Ishikawa (cell line): Measurements from ENCODE around the gene YDJC.
A peak's percentile ranks its signal among the peaks of the same experiment; 100 is the strongest.

ENCODE experiments used
- CEBPB ChIP-seq: IDR thresholded peaks from 2 replicates; pipeline ENCODE4 v1.6.1; 2012
- CREB1 ChIP-seq: IDR thresholded peaks from 2 replicates; pipeline ENCODE4 v1.6.1; 2012; ENCODE audit warnings: low read depth
- EGR1 ChIP-seq: IDR thresholded peaks from 2 replicates; pipeline ENCODE4 v1.6.1; 2012
- EP300 ChIP-seq: IDR thresholded peaks from 2 replicates; pipeline ENCODE4 v1.6.1; 2012; ENCODE audit warnings: borderline replicate concordance
- FOXM1 ChIP-seq: IDR thresholded peaks from 2 replicates; pipeline ENCODE4 v1.6.1; 2012; ENCODE audit warnings: low read depth, borderline replicate concordance
- NFIC ChIP-seq: IDR thresholded peaks from 2 replicates; pipeline ENCODE4 v1.6.1; 2012
- RAD21 ChIP-seq: IDR thresholded peaks from 2 replicates; pipeline ENCODE4 v1.6.1; 2012; ENCODE audit warnings: low read depth
- TAF1 ChIP-seq: IDR thresholded peaks from 2 replicates; pipeline ENCODE4 v1.6.1; 2012; ENCODE audit warnings: low read depth, mild to moderate bottlenecking
- TCF12 ChIP-seq: IDR thresholded peaks from 2 replicates; pipeline ENCODE4 v1.6.1; 2012; ENCODE audit warnings: low read depth
- TEAD4 ChIP-seq: IDR thresholded peaks from 2 replicates; pipeline ENCODE4 v1.6.1; 2012
- YY1 ChIP-seq: IDR thresholded peaks from 2 replicates; pipeline ENCODE4 v1.6.1; 2012; ENCODE audit warnings: low read depth
- ZBTB7A ChIP-seq: IDR thresholded peaks from 2 replicates; pipeline ENCODE4 v1.6.1; 2012; ENCODE audit warnings: low read depth
- TF ChIP-seq, protein P1 (sequence below): IDR thresholded peaks from 2 replicates; pipeline ENCODE4 v1.6.1; 2012
- TF ChIP-seq, protein P2 (sequence below): IDR thresholded peaks from 2 replicates; pipeline ENCODE4 v1.6.1; 2012
- TF ChIP-seq, protein P3 (sequence below): IDR thresholded peaks from 2 replicates; pipeline ENCODE4 v1.6.1; 2012; ENCODE audit warnings: low read depth, mild to moderate bottlenecking

Gene YDJC

DNA sequence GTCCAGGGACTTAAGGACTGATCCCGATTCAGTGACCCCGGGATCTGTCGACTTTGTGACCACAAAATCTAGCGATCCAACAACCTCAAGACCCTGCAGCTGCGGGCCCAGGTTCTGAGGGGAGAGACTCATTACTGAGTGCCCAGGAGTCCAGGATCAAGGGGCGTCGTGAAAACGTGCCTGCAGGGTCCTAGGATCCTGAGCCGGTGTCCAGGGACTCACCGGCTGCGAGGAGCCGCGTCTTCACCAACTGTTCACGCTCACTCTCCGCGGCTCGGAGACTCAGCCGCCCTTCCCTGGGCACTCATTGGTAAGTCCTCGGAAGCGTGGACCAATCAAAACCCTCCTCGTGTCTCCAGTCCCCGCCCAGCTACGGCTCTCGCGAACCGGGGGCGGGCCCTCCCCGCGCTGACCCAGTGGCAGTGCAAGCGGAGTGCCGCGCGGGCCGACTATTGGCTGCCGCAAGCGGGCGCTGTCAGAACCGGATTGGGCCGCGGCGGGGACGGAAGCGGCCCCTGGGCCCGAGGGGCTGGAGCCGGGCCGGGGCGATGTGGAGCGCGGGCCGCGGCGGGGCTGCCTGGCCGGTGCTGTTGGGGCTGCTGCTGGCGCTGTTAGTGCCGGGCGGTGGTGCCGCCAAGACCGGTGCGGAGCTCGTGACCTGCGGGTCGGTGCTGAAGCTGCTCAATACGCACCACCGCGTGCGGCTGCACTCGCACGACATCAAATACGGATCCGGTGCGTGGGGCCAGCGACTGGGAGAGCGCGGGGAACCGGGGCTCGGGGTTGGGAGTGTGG lies 12.2 kb upstream of the YDJC start, which contains the start of gene SDF2L1:
Gene SDF2L1, plus strand, starts transcription at position 514 of the 795 bp plus-strand sequence. Its CDS starts 35 bp downstream, at position 549.
- TF ChIP-seq, protein P1, sequence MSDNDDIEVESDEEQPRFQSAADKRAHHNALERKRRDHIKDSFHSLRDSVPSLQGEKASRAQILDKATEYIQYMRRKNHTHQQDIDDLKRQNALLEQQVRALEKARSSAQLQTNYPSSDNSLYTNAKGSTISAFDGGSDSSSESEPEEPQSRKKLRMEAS: peak; percentile 57
- TF ChIP-seq TCF12: no peak
- peak; percentile 55; the same call in 1 of the 2 replicates for TF ChIP-seq CREB1
- TF ChIP-seq FOXM1: no peak
- TF ChIP-seq TAF1: 0 out of 2 replicates have a peak, but pooled peaks have one; percentile 20
- TF ChIP-seq NFIC: no peak

DNA sequence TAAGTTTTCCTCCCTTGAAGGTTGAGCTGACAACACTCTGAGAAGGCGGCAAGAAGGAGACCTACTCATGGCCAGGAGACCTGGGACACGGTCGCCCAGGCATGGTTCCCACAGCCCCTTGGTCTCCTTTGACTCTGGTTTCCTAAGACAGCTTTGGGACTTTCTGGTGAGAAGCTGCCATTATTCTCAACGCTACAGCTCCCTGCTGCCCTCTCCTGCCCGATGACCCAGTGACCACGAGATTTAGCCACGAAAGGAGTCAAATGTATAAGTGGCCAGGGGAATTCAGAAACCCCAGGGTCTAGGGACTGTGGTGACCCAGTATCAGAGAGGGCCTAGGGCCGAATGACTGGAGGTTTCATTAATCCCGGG lies 11.6 kb upstream of the YDJC start:
- no peak; the same call in 1 of the 2 replicates for TF ChIP-seq EP300
- TF ChIP-seq TCF12: no peak
- TF ChIP-seq RAD21: peak; percentile 58
- TF ChIP-seq, protein P1: peak; percentile 6; the same call in 1 of the 2 replicates
- peak; percentile 64; the same call in 1 of the 2 replicates for TF ChIP-seq YY1

DNA sequence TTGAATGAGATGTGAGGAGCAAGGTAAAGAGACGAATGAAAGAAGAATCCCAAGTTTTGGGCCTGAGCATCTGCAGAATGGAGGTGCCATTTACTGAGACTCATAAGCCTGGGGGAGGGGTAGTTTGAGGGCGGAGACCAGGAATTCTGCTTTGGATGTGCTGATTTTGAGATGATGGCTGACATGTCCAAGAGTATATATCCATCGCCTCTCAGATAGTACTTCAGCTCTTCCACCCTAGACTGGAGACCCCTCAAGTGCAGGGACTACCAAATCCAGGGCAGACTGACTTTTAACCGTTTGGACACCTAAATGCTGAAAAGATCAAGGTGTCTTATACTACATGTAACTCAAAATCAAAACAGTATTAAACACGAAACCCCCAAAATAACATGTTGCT lies 11.0 kb upstream of the YDJC start:
- TF ChIP-seq, protein P2, sequence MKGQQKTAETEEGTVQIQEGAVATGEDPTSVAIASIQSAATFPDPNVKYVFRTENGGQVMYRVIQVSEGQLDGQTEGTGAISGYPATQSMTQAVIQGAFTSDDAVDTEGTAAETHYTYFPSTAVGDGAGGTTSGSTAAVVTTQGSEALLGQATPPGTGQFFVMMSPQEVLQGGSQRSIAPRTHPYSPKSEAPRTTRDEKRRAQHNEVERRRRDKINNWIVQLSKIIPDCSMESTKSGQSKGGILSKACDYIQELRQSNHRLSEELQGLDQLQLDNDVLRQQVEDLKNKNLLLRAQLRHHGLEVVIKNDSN: no peak
- TF ChIP-seq NFIC: no peak

DNA sequence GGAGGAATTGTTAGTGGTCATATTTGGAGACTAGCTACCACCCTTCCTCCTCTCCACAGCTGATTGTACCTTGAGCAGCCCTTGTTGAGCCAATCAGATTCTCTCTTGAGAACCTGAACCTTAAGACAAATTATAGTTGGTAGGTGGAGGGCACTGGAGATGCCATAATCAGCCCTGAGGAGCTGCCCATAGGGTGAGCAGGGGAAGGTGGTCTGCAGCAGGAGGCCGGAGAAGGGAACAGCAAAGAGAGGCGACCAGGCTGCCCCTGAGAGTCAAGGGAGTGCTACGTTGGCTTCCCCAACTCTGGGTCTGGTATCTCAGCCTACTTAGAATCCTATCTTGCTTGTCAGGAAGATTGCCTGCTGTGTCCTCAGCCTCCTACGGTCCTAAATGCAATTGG lies 9.5 kb upstream of the YDJC start:
- TF ChIP-seq EP300: no peak
- no peak for TF ChIP-seq RAD21
- TF ChIP-seq YY1: no peak
- no peak for TF ChIP-seq TEAD4
- TF ChIP-seq, protein P1: no peak
- TF ChIP-seq CEBPB: no peak
- TF ChIP-seq FOXM1: no peak
- TF ChIP-seq EGR1: no peak
- TF ChIP-seq NFIC: no peak
- TF ChIP-seq, protein P2: no peak
- no peak for TF ChIP-seq TAF1
- TF ChIP-seq TCF12: no peak

DNA sequence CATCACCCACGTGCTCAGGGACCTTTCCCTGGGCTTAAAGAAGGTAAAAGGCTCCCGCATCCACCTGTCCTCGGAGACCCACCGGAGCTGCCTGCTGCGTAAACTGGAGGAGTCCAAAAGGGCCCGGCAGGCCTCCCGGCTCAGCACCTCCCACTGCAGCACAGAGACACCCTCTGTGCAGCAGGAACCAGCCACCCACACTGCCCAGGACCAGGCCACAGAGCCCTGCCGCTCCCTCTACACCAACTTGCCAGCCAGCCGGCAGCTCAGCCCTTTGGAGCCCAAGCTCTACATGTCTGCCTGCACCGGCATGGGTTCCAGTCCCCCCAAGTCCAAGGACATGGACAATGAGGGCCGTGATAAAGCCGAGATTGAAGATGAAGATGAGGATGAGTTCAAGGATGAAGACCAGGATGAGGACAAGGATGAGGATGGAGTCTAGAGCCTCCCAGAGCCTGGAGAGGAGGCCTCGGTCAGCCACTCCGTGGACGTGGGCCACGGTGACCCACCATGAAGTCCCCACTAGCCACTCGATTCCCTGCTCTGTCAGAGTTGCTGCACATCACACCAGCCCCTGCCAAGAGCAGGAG lies 6.9 kb upstream of the YDJC start:
- TF ChIP-seq TAF1 (no peak), FOXM1 (no peak)
- TF ChIP-seq, protein P1: no peak

DNA sequence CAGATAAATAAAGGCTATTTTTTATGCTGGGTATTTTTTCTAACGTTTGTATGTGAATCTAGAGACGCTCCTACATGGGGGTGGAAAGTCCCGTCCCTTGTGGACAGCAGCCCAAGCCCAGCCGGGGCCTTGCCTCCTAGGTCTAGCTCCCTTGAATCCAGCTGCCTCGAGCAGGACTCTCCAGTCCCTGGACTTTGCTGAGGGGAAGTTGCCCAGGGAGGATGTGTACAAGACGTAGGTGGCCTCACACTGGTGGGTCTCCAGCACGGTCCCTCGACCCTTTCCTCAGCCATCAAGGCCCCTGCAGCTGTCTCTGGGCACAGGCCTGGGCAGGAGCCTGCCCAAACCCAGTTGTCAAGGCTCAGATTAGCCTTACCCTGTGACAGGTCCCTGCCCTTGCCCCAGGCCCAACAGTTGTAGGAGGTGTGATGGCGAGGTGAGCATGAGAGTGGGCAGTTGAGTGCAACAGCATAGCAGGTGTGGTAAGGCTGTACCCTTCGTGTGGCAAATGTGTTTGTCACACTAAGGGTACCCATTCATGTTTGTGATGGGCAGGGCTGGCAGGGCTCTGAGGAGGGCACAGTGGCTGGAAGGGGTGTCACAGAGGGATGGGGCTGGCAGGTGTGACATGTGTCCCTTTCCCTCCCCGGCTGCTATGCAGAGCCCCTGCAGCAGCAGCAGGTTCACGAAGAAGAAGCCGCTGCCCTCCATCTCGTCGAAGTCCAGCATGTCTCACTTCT lies 6.1 kb upstream of the YDJC start:
- TF ChIP-seq, protein P2: no peak
- TF ChIP-seq ZBTB7A: no peak

DNA sequence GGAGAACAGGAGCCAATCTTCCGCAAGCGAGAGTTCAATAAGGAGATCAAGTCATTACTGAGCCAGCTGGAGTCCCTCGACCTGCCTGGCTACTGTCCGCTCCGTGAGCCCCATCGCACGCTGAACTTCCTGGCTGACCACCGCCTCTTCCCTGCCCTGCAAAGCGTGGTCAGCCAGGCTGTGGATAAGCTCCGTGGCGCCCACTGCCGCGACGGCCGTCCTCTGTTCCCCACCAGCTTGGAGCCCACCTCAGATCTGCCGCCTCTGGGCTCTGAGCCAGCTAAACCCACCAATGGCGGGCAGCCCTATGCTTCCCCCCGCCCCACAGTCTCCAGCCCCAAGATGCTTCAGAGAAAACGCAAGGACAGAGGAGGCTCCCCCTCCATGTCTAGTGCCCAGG lies 5.0 kb upstream of the YDJC start:
- TF ChIP-seq RAD21 (no peak), ZBTB7A (no peak), NFIC (no peak), CREB1 (no peak), TAF1 (no peak), EGR1 (no peak)
- TF ChIP-seq, protein P1: no peak
- TF ChIP-seq, protein P2: no peak

DNA sequence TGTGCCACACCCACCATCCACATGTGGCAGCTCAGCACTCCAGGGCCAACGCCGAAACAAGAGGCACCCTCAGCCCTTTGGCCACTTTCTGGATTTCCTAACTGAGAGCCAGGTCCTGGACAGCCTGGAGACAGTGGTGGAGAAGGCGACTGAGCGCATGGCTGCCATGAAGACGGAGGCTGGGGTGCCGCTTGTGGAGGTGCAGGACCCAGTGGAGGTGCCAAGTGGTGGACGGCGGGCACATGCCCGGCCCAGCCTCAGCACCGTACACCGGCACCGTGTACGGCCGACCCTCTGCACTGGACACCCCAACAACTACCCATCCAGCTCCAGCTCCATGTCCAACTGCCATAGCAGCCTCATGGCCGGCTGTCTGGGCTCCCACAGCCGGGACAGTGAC lies 4.3 kb upstream of the YDJC start:
- no peak for TF ChIP-seq TEAD4
- TF ChIP-seq EGR1: no peak
- TF ChIP-seq, protein P3, sequence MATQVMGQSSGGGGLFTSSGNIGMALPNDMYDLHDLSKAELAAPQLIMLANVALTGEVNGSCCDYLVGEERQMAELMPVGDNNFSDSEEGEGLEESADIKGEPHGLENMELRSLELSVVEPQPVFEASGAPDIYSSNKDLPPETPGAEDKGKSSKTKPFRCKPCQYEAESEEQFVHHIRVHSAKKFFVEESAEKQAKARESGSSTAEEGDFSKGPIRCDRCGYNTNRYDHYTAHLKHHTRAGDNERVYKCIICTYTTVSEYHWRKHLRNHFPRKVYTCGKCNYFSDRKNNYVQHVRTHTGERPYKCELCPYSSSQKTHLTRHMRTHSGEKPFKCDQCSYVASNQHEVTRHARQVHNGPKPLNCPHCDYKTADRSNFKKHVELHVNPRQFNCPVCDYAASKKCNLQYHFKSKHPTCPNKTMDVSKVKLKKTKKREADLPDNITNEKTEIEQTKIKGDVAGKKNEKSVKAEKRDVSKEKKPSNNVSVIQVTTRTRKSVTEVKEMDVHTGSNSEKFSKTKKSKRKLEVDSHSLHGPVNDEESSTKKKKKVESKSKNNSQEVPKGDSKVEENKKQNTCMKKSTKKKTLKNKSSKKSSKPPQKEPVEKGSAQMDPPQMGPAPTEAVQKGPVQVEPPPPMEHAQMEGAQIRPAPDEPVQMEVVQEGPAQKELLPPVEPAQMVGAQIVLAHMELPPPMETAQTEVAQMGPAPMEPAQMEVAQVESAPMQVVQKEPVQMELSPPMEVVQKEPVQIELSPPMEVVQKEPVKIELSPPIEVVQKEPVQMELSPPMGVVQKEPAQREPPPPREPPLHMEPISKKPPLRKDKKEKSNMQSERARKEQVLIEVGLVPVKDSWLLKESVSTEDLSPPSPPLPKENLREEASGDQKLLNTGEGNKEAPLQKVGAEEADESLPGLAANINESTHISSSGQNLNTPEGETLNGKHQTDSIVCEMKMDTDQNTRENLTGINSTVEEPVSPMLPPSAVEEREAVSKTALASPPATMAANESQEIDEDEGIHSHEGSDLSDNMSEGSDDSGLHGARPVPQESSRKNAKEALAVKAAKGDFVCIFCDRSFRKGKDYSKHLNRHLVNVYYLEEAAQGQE: no peak
